ENCODE data around the gene PRKAG2.

The PRKAG2 gene

GRCh38 chr7:151720280-151720679 lies 156.6 kb downstream of the PRKAG2 start:
- DNase-seq, result no peak

- DNase-seq, result no peak
Observed at GRCh38 chr7:151719897-151720242, 157.0 kb downstream of the PRKAG2 start.

- DNase-seq, result no peak
Observed at GRCh38 chr7:151719031-151719896, 157.7 kb downstream of the PRKAG2 start.

- DNase-seq, result no peak
Observed at GRCh38 chr7:151717918-151718317, 159.0 kb downstream of the PRKAG2 start.

GRCh38 chr7:151717415-151717814 lies 159.5 kb downstream of the PRKAG2 start:
- no peak for DNase-seq

GRCh38 chr7:151716323-151716722 lies 160.6 kb downstream of the PRKAG2 start:
- DNase-seq, result no peak

GRCh38 chr7:151715666-151716315 lies 161.1 kb downstream of the PRKAG2 start:
- no peak for DNase-seq

GRCh38 chr7:151714201-151714600 lies 162.7 kb downstream of the PRKAG2 start:
- no peak for DNase-seq

GRCh38 chr7:151712810-151713125 lies 164.1 kb downstream of the PRKAG2 start:
- DNase-seq, result no peak

GRCh38 chr7:151711906-151712809 lies 164.8 kb downstream of the PRKAG2 start:
- no peak for DNase-seq

GRCh38 chr7:151711435-151711872 lies 165.5 kb downstream of the PRKAG2 start:
- DNase-seq, result no peak

- no peak for DNase-seq
Observed at GRCh38 chr7:151710646-151711434, 166.1 kb downstream of the PRKAG2 start.

GRCh38 chr7:151710121-151710640 lies 166.7 kb downstream of the PRKAG2 start:
- DNase-seq, result no peak

- DNase-seq, result no peak
Observed at GRCh38 chr7:151709141-151710038, 167.5 kb downstream of the PRKAG2 start.

GRCh38 chr7:151708610-151709009 lies 168.3 kb downstream of the PRKAG2 start:
- no peak for DNase-seq

GRCh38 chr7:151707757-151708156 lies 169.2 kb downstream of the PRKAG2 start:
- DNase-seq, result no peak

GRCh38 chr7:151707105-151707469 lies 169.8 kb downstream of the PRKAG2 start:
- DNase-seq, result no peak

- no peak for DNase-seq
Observed at GRCh38 chr7:151706277-151707104, 170.4 kb downstream of the PRKAG2 start.

- no peak for DNase-seq
Observed at GRCh38 chr7:151705636-151706276, 171.2 kb downstream of the PRKAG2 start.

All from activated CD4-positive, alpha-beta T cell treated with anti-CD3 and anti-CD28 coated beads for 1 hour (primary cell).